NCI-H2029 treated with DMSO at 0.1 percent for 48 hours (cell line): ENCODE results near the gene GSTA1.
"Not testable (repeated sequence)": the region's sequence is repeated elsewhere in the genome, so short reads cannot be mapped to it uniquely, and the experiment has no call there.

Source experiments
- DNase-seq: peaks from one replicate; lab custom pipeline; 2025; lab: John Stamatoyannopoulos, UW

The GSTA1 gene

DNA sequence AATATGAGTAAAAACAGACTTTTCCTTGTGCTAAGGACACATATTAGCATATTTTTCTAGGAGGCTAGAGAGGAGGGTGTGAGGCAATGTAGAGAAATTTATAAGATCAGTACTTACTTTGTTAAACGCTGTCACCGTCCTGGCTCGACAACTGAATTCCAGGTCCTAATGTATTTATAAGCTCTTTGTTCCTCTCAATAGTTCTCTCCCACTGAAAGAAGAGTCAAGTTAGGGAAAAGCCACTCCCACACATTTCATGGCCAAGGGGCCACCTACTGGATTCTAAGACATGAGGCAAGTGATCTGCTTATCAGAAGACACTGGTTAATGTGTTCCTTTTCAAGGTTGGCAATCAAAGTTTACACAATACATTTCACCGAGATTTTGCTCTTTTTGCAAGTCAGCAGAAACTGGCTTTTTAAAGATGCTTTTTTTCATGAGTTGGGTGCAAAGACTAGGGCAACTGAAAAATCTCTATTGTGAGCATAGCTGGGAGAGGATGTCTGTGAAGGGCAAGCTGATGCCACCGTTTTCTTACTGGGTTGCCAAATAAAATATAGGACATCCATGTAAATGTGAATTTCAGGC lies at the start of gene GSTA1:
Gene GSTA1, minus strand, starts transcription at position 149 of the 588 bp plus-strand sequence. CDS start 4,549 bp downstream, outside the sequence.
- DNase-seq: not testable (repeated sequence)

DNA sequence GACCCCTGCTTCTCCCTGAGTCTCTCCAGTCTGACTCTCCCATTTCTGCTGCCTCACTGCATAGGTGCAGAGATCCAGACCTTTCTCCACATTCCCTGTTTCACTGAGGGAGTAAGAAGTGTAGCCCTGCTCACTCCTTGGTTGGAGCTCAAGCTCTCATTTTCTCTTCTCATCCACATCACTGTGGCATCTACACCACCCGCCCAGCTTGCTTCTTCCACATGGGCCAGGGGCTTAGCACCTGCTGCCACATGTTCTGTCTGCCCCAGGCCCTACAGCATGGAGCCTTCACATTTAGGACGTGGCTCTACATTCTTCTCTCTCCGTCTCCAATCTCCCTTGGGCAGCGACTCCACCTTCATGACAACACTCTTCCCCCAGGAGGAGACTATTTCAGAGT lies 45.5 kb upstream of the GSTA1 start:
- DNase-seq: no peak

DNA sequence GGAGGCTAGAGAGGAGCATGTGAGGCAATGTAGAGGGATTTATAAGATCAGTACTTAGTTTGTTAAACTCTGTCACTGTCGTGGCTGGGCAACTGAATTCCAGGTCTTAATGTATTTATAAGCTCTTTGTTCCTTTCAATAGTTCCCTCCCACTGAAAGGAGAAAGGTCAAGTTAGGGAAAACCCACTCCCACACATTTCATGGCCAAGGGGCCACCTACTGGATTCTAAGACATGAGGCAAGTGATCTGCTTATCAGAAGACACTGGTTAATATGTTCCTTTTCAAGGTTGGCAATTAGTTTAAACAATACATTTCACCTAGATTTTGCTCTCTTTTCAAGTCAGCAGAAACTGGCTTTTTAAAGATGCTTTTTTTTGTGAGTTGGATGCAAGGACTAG lies 42.4 kb upstream of the GSTA1 start:
- DNase-seq: no peak

DNA sequence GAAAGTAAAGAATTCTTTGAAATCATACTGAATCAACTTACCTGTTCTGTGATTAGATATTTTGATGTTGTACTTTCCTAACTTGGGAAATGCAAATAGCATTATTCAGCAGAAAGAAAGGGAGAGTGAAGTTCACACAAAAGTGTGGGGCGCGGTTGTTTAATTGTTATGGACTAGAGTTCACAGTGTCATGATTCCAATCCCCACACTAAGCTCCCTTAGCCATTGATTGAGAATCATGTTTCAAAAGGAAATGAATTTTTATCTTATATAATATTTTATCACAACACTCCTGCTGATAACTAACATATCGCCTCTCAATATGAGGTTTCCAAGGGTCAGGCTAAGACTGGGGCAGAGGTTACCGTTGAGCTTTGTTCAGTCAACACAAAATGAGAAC lies 40.0 kb upstream of the GSTA1 start:
- DNase-seq: no peak

DNA sequence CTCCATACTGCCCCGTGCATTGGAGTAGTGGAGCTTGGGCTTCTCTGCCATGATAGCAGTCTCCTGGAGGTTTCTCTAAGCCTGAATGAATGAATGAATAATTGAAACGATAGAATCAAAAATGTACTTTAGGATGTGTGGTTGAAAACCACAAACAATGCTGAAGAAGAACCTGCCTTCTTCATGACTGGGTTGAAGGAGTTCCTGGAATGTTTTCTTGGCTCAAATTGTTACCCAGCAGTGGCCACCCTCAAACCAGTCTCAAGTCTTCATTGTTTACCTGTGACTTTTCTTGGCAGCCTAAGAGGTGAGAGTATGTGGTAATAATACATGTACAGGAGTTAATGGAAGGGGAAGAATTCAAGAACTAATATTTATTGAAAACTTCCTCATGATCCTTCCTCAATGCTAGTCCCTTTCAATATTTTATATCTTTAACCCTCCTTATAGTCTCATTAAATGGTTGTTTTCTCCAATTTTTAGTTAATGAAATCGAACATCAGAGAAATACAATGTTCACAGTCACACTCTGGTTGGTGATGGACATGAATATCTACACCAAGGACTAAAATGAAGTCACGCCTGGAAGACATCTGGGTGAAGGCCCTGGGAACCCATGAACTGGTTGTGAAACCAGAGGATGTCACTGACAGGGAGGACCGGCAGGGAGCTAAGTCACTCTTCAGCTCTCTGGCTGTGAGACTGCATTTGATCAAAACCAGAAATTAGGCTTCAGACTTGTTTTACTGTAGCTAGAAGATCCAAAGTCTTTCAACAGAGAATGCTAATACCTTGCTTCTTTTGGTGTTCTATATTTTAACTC lies 37.4 kb upstream of the GSTA1 start, which contains the start of gene GSTA5:
Gene GSTA5, minus strand, starts transcription at position 51 of the 823 bp plus-strand sequence.
- no peak for DNase-seq

DNA sequence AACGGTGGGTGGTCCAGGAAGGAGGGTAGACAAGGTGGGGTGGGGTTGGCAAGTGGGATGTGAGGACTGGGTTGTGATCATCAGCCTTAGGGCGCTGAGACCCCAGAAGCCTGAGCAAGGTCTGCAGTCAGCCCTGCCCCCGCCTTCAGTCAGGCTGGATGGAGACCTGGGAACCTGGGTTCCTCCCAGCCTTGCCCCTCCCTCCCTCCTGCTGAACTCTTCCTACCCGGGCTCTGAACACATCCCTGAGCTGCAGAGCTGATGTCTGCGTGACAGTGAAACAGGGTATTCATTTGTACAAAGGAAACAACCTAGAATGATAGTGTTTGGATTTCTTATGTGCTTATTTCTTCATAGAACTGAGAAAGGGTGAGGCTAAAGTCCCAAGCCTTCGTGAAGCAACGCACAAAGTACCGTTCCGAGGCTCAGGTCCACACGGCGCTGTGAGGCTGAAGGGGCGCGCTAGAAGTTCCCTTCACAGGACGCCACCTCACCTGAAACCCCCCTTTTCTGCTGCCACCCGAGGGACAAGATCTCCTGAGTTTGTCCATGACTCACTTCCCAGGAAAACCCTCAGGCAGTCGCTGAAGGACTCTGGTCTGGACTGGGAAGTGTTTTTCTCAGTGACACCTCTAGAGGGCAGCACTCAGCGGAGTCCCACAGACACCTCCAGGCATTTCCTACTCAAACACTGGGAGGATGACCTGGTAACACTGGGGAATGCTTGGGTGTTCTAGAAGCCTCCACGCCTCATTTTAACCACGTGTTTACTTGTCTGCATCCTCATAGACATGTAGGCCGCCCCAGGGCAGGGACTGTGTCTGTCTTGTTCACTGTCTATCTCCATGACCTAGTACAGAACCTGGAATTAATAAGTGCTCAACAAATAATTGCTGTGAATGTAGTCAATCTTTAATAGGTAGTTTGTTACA lies 35.8 kb upstream of the GSTA1 start:
- DNase-seq: peak; percentile 3

DNA sequence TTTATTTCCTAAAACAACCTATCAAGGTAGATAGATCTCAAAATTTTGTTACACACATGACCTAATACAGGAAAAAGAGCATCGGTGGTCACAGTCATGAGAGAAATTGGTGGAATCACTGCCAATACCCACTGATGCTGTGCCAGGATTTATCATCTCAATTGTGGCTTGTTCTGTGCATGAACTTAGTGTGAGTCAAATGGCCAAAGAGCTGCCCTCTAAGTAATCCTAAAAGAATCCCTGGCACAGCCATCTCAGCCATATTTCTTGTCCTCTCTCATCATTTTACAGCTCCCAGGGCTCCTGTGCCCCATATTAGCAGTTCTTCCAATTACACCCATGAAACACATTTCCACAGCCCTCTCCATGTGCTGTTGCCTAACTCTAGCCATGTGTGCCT lies 30.9 kb upstream of the GSTA1 start:
- no peak for DNase-seq

DNA sequence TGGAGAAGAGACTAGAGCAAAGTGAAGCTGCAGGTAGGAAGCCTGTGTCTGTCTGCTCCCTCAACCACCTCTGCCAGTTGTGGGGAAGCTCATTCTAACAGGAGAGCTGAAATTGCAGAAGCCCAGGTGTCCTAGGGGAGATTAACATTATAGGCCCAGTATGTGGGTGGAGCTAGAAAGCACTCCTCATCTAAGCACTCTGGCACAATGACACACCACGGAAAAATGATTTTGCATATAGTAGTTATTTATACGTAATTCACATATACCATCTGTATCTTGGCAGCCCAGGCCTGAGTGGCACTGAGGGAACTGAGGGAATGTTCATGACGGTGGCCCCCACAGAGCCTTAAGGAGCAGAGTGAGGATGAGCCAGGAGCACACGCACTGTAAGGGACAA lies 27.3 kb upstream of the GSTA1 start:
- DNase-seq: not testable (repeated sequence)

DNA sequence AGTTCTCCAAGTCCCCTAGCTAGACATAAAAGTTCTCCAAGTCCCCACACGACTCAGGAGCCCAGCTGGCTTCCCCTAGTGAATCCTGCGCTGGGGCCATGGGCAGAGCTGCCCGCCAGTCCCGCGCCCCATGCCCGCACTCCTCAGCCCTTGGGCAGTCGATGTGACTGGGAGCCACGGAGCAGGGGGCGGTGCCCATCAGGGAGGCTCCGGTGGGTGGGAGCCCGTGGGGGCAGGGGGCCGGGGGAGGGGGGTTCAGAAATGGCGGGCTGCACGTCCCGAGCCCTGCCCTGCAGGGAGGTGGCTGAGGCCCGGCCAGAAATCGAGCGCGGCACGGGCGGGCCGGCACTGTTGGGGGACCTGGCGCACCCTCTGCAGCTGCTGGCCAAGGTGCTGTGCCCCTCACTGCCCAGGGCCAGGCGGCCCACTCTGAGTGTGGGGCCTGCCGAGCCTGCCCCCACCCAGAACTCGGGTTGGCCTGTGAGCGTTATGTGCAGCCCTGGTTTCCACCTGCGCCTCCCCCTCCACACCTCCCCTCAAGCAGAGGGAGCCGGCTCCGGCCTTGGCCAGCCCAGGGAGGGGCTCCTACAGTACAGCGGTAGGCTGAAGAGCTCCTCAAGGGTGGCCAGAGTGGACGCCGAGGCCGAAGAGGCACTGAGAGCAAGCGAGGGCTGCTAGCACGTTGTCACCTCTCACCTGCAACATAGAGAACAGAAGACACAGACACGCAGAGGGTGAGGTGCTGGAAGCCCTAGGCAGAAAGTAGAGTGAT lies 25.6 kb upstream of the GSTA1 start:
- DNase-seq: no peak

DNA sequence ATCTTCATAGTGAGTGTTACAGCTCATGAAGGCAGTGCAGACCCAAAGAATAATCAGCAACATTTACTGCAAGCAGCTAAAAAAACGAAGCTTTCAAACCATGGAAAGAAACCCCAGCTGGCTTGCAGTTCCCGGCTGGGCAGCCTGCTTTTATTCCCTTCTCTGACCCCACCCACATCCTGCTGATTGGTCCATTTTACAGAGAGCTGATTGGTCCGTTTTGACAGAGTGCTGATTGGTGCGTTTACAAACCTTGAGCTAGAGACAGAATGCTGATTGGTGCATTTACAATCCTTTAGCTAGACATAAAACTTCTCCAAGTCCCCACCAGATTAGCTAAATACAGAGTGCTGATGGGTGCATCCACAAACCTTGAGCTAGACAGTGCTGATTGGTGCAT lies 25.0 kb upstream of the GSTA1 start:
- DNase-seq: not testable (repeated sequence)

DNA sequence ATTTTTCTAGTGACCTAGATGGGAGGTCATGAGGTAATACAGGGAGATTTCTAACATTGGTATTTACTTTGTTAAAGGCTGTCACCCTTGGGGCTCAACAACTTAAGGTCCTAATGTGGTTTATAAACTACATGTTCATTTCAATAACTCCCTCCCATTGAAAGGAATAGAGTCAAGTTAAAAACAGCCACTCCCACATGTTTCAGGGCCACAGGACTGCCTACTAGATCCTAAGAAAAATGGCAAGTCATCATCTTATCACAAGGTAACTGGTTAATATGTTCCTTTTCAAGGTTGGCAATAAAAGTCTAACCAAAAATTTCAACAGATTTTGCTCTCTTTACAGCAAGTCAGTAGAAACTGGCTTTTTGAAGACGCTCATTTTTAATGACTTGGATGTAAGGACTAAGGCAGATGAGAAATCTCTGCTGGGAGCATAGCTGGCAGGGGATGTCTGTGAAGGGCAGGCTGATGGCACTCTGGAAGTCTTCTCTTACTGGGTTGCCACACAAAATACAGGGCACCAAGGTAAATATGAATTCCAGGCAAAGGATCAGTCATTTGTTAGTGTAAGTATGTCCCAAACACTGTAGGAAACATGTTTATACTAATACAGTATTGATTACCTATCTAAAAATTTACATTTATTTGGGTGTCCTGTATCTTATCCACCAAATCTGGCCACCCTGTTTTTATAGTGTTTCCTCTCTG lies 23.6 kb upstream of the GSTA1 start:
- DNase-seq: not testable (repeated sequence)

DNA sequence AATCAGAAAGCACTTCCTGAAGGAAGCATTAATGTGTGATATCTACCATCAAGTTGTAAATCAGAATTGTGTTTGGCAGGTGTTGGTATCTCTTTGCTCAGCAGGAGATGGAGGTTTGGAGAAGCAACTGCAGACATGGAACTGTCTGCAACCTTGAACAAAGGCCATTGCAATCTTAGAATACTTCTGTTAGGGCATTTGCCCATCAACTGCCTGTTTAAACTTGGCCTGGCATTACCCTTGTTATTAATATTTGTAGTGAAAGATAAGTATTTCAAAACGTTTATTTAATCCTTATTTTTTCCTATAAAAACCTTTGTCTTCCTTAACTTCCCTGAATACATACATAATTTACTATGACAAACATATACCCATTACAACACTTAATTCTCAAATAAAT lies 22.9 kb upstream of the GSTA1 start:
- DNase-seq: no peak

DNA sequence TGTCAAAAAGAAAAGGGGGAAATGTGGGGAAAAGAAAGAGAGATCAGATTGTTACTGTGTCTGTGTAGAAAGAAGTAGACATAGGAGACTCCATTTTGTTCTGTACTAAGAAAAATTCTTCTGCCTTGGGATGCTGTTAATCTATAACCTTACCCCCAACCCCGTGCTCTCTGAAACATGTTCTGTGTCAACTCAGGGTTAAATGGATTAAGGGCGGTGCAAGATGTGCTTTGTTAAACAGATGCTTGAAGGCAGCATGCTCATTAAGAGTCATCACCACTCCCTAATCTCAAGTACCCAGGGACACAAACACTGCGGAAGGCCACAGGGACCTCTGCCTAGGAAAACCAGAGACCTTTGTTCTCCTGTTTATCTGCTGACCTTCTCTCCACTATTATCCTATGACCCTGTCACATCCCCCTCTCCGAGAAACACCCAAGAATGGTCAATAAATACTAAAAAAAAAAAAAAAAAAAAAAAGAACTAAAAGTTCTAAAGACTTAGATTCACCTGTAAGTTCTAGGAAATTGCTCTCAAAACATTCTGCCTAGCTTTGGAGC lies 22.4 kb upstream of the GSTA1 start:
- DNase-seq: not testable (repeated sequence)

DNA sequence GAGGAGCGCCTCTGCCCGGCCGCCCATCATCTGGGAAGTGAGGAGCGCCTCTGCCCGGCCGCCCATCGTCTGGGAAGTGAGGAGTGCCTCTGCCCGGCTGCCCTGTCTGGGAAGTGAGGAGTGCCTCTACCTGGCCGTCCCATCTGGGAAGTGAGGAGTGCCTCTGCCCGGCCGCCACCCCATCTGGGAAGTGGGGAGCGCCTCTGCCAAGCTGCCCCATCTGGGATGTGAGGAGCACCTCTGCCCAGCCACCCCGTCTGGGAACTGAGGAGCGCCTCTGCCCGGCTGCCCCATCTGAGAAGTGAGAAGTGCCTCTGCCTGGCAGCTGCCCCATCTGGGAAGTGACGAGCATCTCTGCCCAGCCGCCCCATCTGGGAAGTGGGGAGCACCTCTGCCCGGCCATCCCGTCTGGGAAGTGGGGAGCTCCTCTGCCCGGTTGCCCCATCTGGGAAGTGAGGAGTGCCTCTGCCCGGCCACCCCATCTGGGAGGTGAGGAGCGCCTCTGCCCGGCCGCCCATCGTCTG lies 21.7 kb upstream of the GSTA1 start:
- not testable (repeated sequence) for DNase-seq

DNA sequence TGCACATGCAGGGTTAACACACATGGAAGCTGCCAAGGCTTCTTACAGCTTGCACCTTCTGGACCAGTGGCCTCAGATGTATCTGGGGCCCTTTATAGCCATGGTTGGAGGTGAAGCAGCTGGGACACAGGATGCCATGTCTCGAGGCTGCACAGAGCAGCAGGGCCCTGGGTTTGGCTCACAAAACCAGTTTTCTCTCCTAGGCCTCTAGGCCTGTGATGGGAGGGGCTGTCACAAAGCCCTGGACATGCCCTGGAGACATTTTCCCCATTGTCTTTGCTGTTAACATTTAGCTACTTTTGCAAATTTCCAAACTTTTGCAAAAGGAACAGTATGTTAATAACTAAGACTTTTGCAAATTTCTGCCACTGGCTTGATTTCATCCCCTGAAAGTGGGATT lies 18.2 kb upstream of the GSTA1 start:
- no peak for DNase-seq

DNA sequence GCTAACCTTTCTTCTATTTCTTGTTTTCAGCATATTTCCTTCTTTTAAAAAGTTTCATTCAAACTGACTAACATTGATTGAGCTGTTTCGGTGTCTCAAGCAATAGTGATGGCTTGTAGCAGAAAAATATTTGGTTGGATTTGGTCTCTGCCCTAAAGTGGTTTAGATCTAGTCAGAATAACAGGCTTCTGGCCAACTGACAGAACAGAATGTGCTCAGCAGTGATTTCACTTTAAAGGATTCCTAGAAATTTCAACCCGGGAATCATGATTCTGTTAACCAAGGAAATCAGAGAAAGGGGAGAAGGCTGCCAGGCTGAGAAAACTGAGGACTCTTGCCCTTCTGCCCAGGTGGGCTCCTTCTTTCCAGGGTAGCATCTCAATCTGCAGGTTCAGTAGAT lies 16.6 kb upstream of the GSTA1 start:
- DNase-seq: no peak

DNA sequence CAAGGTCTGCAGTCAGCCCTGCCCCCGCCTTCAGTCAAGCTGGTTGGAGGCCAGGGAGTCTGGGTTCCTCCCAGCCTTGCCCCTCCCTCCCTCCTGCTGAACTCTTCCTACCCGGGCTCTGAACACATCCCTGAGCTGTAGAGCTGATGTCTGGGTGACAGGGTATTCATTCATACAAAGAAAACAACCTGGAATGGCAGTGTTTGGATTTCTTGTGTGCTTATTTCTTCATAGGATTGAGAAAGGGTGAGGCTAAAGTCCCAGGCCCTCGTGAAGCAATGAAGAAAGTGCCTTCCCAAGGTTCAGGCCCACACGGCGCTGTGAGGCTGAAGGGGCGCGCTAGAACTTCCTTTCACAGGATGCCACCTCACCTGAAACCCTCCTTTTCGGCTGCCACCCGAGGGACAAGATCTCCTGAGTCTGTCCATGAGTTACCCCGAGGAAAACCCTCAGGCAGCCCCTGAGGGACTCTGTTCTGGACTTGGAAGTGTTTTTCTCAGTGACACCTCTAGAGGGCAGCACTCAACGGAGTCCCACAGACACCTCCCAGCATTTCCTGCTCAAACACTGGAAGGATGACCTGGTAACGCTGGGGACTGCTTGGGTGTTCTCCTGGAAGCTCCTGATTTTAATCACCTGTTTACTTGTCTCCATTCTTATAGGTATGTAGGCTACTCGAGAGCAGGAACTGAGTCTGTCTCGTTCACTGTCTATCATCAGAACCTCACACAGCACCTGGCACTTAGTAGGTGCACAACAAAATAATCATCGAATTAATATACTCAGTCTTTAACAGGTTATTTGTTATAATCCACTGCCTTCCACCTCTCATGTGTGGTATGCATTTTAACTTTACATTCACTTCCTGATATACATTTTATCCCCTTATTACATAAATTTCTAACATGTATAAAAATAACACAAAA lies 11.8 kb upstream of the GSTA1 start:
- DNase-seq: peak; percentile 27

DNA sequence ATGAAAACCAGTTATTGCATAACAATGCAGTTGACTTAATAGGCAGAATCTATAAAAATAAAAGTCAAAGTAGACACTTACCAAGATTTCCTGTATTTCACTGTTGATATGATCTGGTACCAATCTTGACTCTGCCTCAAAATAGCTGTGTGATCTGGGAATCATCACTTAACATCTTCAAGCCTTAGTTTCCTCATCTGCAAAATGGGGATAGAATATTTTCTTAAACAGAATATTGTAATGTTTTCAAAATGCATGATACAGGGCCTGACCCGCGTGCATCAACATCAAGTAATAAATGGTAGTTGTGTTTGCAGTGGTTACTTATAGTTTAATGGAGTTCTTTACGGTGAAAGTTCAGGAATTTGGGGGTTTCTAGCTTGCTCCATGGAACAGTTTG lies 10.9 kb upstream of the GSTA1 start:
- DNase-seq: not testable (repeated sequence)

DNA sequence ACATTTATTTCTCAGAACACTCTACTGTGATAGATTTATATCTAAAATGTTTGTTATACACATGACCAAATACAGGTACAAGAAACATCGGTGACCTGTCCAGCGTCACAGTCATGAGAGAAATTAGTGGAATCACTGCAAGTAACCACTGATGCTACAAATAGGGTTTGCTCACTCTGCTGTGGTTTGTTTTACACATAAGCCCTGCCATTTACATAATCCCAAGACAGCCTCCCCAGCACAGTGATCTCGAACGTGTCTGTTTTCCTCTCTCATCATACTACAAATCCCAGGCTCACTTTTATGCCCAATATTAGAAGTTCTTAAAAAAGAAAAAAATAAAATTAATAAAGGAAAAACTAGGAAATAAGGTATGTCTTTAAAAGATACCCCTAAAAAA lies 6.2 kb upstream of the GSTA1 start:
- not testable (repeated sequence) for DNase-seq
